IMR-90 (cell line): ENCODE measurements around the gene SLC6A11. TPM values are rescaled to one million over a fixed set of nuclear protein-coding genes. Genes with fewer than 3 reads are reported as not detected.

Experiments
- ATAC-seq: fragments of 200-7000 bp; cut with Tn5 transposase; 2 replicates; pipeline ENCODE4 v1.9.1; 2020; ENCODE audit warnings: low read depth, mild to moderate bottlenecking, moderate library complexity
- BruUV-seq: library from RNA; stranded (reverse); fragments of 400-500 nt; replicated peaks from 2 replicates; lab custom pipeline; 2021; lab: Mats Ljungman, UMichigan
- CTCF ChIA-PET: fragments of 300-600 bp; formaldehyde crosslinking; extraction: SDS; loops from one replicate; lab custom pipeline; 2021; ENCODE audit warnings: antibody characterized with exemption; lab: Yijun Ruan, JAX
- POLR2A ChIA-PET: fragments of 300-600 bp; sonication (Branson Sonifier 250); formaldehyde crosslinking; loops from one replicate; lab custom pipeline; 2022; ENCODE audit warnings: antibody characterized with exemption; ENCODE audit not compliant: unreplicated experiment; lab: Charles Lee
- DNase-seq: peaks from one replicate; pipeline ENCODE4 v3.0.0; 2013
- H2AFZ ChIP-seq: replicated peaks from 2 replicates; pipeline ENCODE3; 2013; ENCODE audit warnings: low read length, mild to moderate bottlenecking; ENCODE audit not compliant: poor library complexity
- H2AK5ac ChIP-seq: 2 replicates; pipeline ENCODE4 v1.6.1; 2013; ENCODE audit warnings: low read depth, low read length, inconsistent platforms
- H2AK9ac ChIP-seq: replicated peaks from 2 replicates; pipeline ENCODE3; 2013; ENCODE audit warnings: mild to moderate bottlenecking, low read depth, low read length, moderate library complexity; ENCODE audit not compliant: poor library complexity
- H2BK120ac ChIP-seq: 2 replicates; pipeline ENCODE4 v1.6.1; 2013; ENCODE audit warnings: low read depth, low read length, inconsistent platforms
- H2BK15ac ChIP-seq: 3 replicates; pipeline ENCODE4 v1.6.1; 2013; ENCODE audit warnings: low read depth, low read length, inconsistent platforms
- H2BK20ac ChIP-seq: 2 replicates; pipeline ENCODE4 v1.6.1; 2013; ENCODE audit warnings: low read depth, mild to moderate bottlenecking, inconsistent platforms, low read length, moderate library complexity
- H2BK5ac ChIP-seq: 2 replicates; pipeline ENCODE4 v1.6.1; 2013; ENCODE audit warnings: mild to moderate bottlenecking, low read depth, low read length, inconsistent platforms; ENCODE audit not compliant: poor library complexity, severe bottlenecking
- H3K14ac ChIP-seq: replicated peaks from 2 replicates; pipeline ENCODE4 v1.6.1; 2013; ENCODE audit warnings: low read depth, low read length, inconsistent platforms
- H3K18ac ChIP-seq: 2 replicates; pipeline ENCODE4 v1.6.1; 2013; ENCODE audit warnings: low read depth, low read length, control low read depth
- H3K23ac ChIP-seq: 2 replicates; pipeline ENCODE4 v1.6.1; 2013; ENCODE audit warnings: low read depth, low read length, inconsistent platforms
- H3K27ac ChIP-seq: 2 replicates; pipeline ENCODE4 v1.5.1; 2013; ENCODE audit warnings: mild to moderate bottlenecking, control low read depth, low read length; ENCODE audit not compliant: insufficient read depth
- H3K27me3 ChIP-seq: 2 replicates; pipeline ENCODE4 v1.6.1; 2013; ENCODE audit warnings: low read length; ENCODE audit not compliant: control insufficient read depth, insufficient read depth
- H3K36me3 ChIP-seq: 2 replicates; pipeline ENCODE4 v1.6.1; 2013; ENCODE audit warnings: low read length, mixed read lengths; ENCODE audit not compliant: control insufficient read depth, insufficient read depth
- H3K4ac ChIP-seq: 2 replicates; pipeline ENCODE4 v1.6.1; 2013; ENCODE audit warnings: low read depth, low read length, inconsistent platforms
- H3K4me1 ChIP-seq: 2 replicates; pipeline ENCODE4 v1.6.1; 2013; ENCODE audit warnings: low read length, mixed read lengths; ENCODE audit not compliant: control insufficient read depth, insufficient read depth
- H3K4me2 ChIP-seq: 2 replicates; pipeline ENCODE4 v1.6.1; 2013; ENCODE audit warnings: low read depth, mild to moderate bottlenecking, control low read depth, low read length, moderate library complexity
- H3K4me3 ChIP-seq: 2 replicates; pipeline ENCODE4 v1.5.1; 2013; ENCODE audit warnings: low read depth, mild to moderate bottlenecking, control low read depth, low read length, moderate library complexity; ENCODE audit not compliant: insufficient read depth
- H3K56ac ChIP-seq: 2 replicates; pipeline ENCODE4 v1.6.1; 2013; ENCODE audit warnings: low read length, inconsistent platforms; ENCODE audit not compliant: insufficient read depth; ENCODE audit errors: extremely low read depth
- H3K79me1 ChIP-seq, 2 experiments: 2 replicates each; pipeline ENCODE4 v1.6.1; 2013; ENCODE audit warnings: low read length in 2 of 2, inconsistent platforms in 1 of 2, low read depth in 1 of 2
- H3K9ac ChIP-seq: 2 replicates; pipeline ENCODE4 v1.6.1; 2013; ENCODE audit warnings: low read depth, low read length, control low read depth
- H3K9me1 ChIP-seq: 2 replicates; pipeline ENCODE4 v1.6.1; 2013; ENCODE audit warnings: low read length, inconsistent platforms; ENCODE audit not compliant: insufficient read depth
- H3K9me3 ChIP-seq: 2 replicates; pipeline ENCODE4 v1.6.1; 2013; ENCODE audit warnings: low read length; ENCODE audit not compliant: control insufficient read depth, insufficient read depth
- H4K20me1 ChIP-seq: 2 replicates; pipeline ENCODE4 v1.6.1; 2013; ENCODE audit warnings: low read length, inconsistent platforms; ENCODE audit not compliant: insufficient read depth
- H4K5ac ChIP-seq: 2 replicates; pipeline ENCODE4 v1.6.1; 2013; ENCODE audit warnings: mild to moderate bottlenecking, low read depth, low read length, control low read depth
- H4K8ac ChIP-seq, 2 experiments: 2 replicates each; pipeline ENCODE4 v1.6.1; 2013; ENCODE audit warnings: low read depth in 2 of 2, low read length in 2 of 2, control low read depth in 1 of 2, inconsistent platforms in 1 of 2
- H4K91ac ChIP-seq: 2 replicates; pipeline ENCODE4 v1.6.1; 2013; ENCODE audit warnings: low read depth, low read length, inconsistent platforms; ENCODE audit not compliant: insufficient read depth
- BHLHE40 ChIP-seq: fragments of 150-350 bp; IDR thresholded peaks from 2 replicates; pipeline ENCODE4 v1.6.1; 2016; ENCODE audit warnings: mild to moderate bottlenecking, low read depth, low read length
- CEBPB ChIP-seq: IDR thresholded peaks from 2 replicates; pipeline ENCODE4 v1.6.1; 2012; ENCODE audit warnings: low read depth, low read length, improper control_type of control experiment
- FOS ChIP-seq: fragments of 150-350 bp; IDR thresholded peaks from 2 replicates; pipeline ENCODE4 v1.6.1; 2016; ENCODE audit warnings: low read depth, low read length
- MAZ ChIP-seq: IDR thresholded peaks from 2 replicates; pipeline ENCODE4 v1.6.1; 2012; ENCODE audit warnings: low read depth, mild to moderate bottlenecking, low read length, improper control_type of control experiment, moderate library complexity, borderline replicate concordance
- MXI1 ChIP-seq: IDR thresholded peaks from 2 replicates; pipeline ENCODE4 v1.6.1; 2012; ENCODE audit warnings: low read depth, mild to moderate bottlenecking, low read length, moderate library complexity, borderline replicate concordance
- NFE2L2 ChIP-seq: fragments of 150-350 bp; IDR thresholded peaks from 2 replicates; pipeline ENCODE4 v1.6.1; 2016; ENCODE audit warnings: low read depth, mild to moderate bottlenecking, low read length
- POLR2A ChIP-seq: IDR thresholded peaks from 2 replicates; pipeline ENCODE4 v1.6.1; 2012; ENCODE audit warnings: mild to moderate bottlenecking, low read depth, low read length
- RCOR1 ChIP-seq: IDR thresholded peaks from 2 replicates; pipeline ENCODE4 v1.6.1; 2012; ENCODE audit warnings: mild to moderate bottlenecking, low read length, improper control_type of control experiment; ENCODE audit not compliant: insufficient replicate concordance
- RFX5 ChIP-seq: IDR thresholded peaks from 2 replicates; pipeline ENCODE4 v1.8.0; 2012; ENCODE audit warnings: low read depth, mild to moderate bottlenecking, low read length, moderate library complexity
- WGBS, 2 experiments: methylation state at CpG; one replicate each; pipeline versions ENCODE4 v1.1.5 to v1.1.7; 2013; ENCODE audit warnings: missing lambda C conversion rate in 2 of 2; ENCODE audit not compliant: insufficient read length in 1 of 2; ENCODE audit errors: extremely low coverage in 2 of 2; 5-methylcytosine and 5-hydroxymethylcytosine counted together
- dilution Hi-C: fragments of 300-500 bp; cut with HindIII; formaldehyde crosslinking; loops from one replicate; pipeline ENCODE4 v1.14.3; 2018; ENCODE audit warnings: low sequenced_read_pairs; ENCODE audit not compliant: unreplicated experiment
- in situ Hi-C: fragments of 300-500 bp; cut with MboI; formaldehyde crosslinking; loops from 3 replicates; pipeline ENCODE4 v1.14.3; 2019; ENCODE audit warnings: low sequenced_read_pairs, inconsistent platforms, mixed read lengths
- intact Hi-C: fragments of 100-400 bp; cut with micrococcal nuclease; formaldehyde crosslinking; loops from 2 replicates; pipeline ENCODE4 v1.10.0; 2022
- polyA plus RNA-seq, 3 experiments: library from polyadenylated mRNA; depleted of rRNA; stranded (reverse); fragments of >200 nt; gene quantifications; 2 replicates each; pipeline ENCODE4 v1.2.3, GENCODE V29; 2012; ENCODE audit warnings: low replicate concordance in 1 of 3
- total RNA-seq: library from RNA; depleted of rRNA; stranded (reverse); fragments of >200 nt; gene quantifications from 2 replicates; pipeline ENCODE4 v1.2.3, GENCODE V29; 2012
- TF ChIP-seq, protein P1 (sequence below): fragments of 150-350 bp; IDR thresholded peaks from 2 replicates; pipeline ENCODE4 v1.6.1; 2017; ENCODE audit warnings: mild to moderate bottlenecking, antibody characterized with exemption, low read length, low read depth

Gene SLC6A11
- total and polyA plus RNA-seq, 2 of the 4 experiments (the other 2 are of a cell fraction): not detected

DNA sequence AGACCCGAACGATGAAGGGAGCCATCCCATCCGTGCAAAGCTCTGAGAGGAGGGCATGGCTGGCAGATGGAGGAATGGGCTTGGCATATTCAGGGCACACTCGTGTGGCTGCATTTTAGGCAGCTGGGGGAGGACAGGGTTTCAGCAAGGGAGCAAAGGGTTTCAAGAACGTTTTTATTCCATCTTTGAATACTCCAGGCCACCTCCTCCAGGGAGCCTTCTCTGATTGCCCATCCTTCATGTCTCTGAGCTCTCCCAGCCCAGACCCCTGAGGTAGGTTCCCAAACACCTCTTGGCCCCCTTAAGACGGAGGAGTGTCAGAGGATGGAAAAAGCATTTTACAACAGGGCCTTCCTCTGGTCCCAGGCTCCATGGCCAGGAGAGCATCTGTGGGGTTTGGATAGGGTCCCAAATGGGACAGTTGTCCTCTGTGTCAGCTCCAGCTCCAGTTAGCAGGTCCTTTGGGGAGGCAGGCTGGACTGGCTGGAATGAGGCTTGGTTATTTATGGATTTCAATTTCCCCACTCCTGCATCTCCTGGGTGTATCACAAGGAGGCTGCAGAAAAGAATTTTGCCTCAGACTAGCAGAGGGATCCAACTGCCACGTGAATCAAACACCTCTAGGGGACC lies 158.8 kb downstream of the SLC6A11 start:
- peaks cover 14% of the 10 kb centered on the region for H3K27me3 ChIP-seq
- no peak for ATAC-seq

More for the DNA sequence above, 158.8 kb downstream of the SLC6A11 start:
- Histone ChIP-seq H2AK5ac (no peak overlapping the region), H4K5ac (no peak overlapping the region), H3K4me2 (no peak overlapping the region), H2BK15ac (no peak overlapping the region), H3K79me1 (no peaks in the 10 kb centered on the region), H3K4ac (no peak overlapping the region), H4K8ac (no peak overlapping the region), H4K20me1 (no peaks in the 10 kb centered on the region), H2BK20ac (no peak overlapping the region), H2AFZ (no peak overlapping the region), H3K36me3 (no peaks in the 10 kb centered on the region), H3K27ac (no peak overlapping the region), H3K4me1 (no peaks in the 10 kb centered on the region), H4K91ac (no peak overlapping the region), H2BK5ac (no peak overlapping the region), H3K9me1 (no peaks in the 10 kb centered on the region), H3K18ac (no peak overlapping the region), H3K4me3 (no peak overlapping the region), H3K14ac (no peak overlapping the region), H3K56ac (no peak overlapping the region), H2BK120ac (no peak overlapping the region), H2AK9ac (peak overlapping the region; percentile 42), H3K9me3 (no peaks in the 10 kb centered on the region), H3K23ac (no peak overlapping the region), H3K9ac (no peak overlapping the region)
- no TSS peak for BruUV-seq
- ChIA-PET CTCF (no interaction called here), POLR2A (no interaction called here)
- in situ Hi-C loops (no loop called here), intact Hi-C loops (no loop called here), dilution Hi-C loops (no loop called here)
- no CpG with 5 or more reads among the region's 7 CpGs for WGBS, 2 experiments
- no peak for DNase-seq
- TF ChIP-seq NFE2L2: no peak
- TF ChIP-seq RFX5: no peak
- TF ChIP-seq RCOR1: no peak
- no peak for TF ChIP-seq BHLHE40
- TF ChIP-seq POLR2A: no peak
- TF ChIP-seq, protein P1, sequence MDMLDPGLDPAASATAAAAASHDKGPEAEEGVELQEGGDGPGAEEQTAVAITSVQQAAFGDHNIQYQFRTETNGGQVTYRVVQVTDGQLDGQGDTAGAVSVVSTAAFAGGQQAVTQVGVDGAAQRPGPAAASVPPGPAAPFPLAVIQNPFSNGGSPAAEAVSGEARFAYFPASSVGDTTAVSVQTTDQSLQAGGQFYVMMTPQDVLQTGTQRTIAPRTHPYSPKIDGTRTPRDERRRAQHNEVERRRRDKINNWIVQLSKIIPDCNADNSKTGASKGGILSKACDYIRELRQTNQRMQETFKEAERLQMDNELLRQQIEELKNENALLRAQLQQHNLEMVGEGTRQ: no peak
- no peak for TF ChIP-seq FOS
- TF ChIP-seq MAZ: no peak
- TF ChIP-seq MXI1: no peak
- TF ChIP-seq CEBPB: no peak
